Heart left ventricle (tissue), 16 donors: Measurements from ENCODE around the gene ARL13B. TPM values are rescaled to one million over a fixed set of nuclear protein-coding genes. Genes with fewer than 3 reads are reported as not detected.
A peak's percentile ranks its signal among the peaks of the same experiment; 100 is the strongest.

Experiments used
- ATAC-seq, 4 donors: fragments of 200-7000 bp; cut with Tn5 transposase; one replicate each; pipeline ENCODE4 v1.9.1; 2020 to 2022; ENCODE audit warnings: moderate library complexity in 4 of 4, mild to moderate bottlenecking in 3 of 4, moderate number of reproducible peaks in 1 of 4
- DNase-seq, 5 donors: peaks; one replicate each; pipeline ENCODE4 v3.0.0-alpha.2; 2020
- H3K27ac ChIP-seq, 12 donors: fragments of 200-600 bp; sonication (generic) in 4 of 12; one replicate each; pipeline versions ENCODE4 v1.5.0 to v1.8.0; 2016 to 2022; ENCODE audit warnings: mild to moderate bottlenecking in 2 of 12
- H3K27me3 ChIP-seq, 9 donors: fragments of 200-600 bp; sonication (generic) in 2 of 9; one replicate each; pipeline versions ENCODE4 v1.5.1 to v1.8.0; 2016 to 2022; ENCODE audit warnings: mild to moderate bottlenecking in 3 of 9
- H3K36me3 ChIP-seq, 9 donors: fragments of 200-600 bp; sonication (generic) in 2 of 9; one replicate each; pipeline versions ENCODE4 v1.5.0 to v1.8.0; 2018 to 2022; ENCODE audit warnings: mild to moderate bottlenecking in 2 of 9
- H3K4me1 ChIP-seq, 12 donors: fragments of 200-600 bp; sonication (generic) in 4 of 12; one replicate each; pipeline versions ENCODE4 v1.5.0 to v1.8.0; 2016 to 2022; ENCODE audit warnings: mild to moderate bottlenecking in 3 of 12
- H3K4me3 ChIP-seq, 12 donors: fragments of 200-600 bp; sonication (generic) in 4 of 12; one replicate each; pipeline versions ENCODE4 v1.5.0 to v1.8.0; 2017 to 2022; ENCODE audit warnings: mild to moderate bottlenecking in 9 of 12, moderate library complexity in 4 of 12
- H3K9me3 ChIP-seq, 12 donors: fragments of 200-600 bp; sonication (generic) in 4 of 12; one replicate each; pipeline versions ENCODE4 v1.5.0 to v1.8.0; 2016 to 2022; ENCODE audit warnings: mild to moderate bottlenecking in 1 of 12
- POLR2A ChIP-seq, 2 donors: fragments of 450-650 bp; IDR thresholded peaks; one replicate each; pipeline ENCODE4 v1.6.1; 2017; ENCODE audit warnings: antibody characterized with exemption in 2 of 2, mild to moderate bottlenecking in 2 of 2, moderate library complexity in 2 of 2
- WGBS, 4 donors: extraction: QIAGEN DNeasy Blood & Tissue Kit in 2 of 4; methylation state at CpG; one replicate each; pipeline versions ENCODE4 v1.1.5 to v1.1.7; 2013 to 2018; 5-methylcytosine and 5-hydroxymethylcytosine counted together
- intact Hi-C, 10 donors: fragments of 100-400 bp; cut with DNase I; formaldehyde crosslinking; loops; one replicate each; pipeline versions ENCODE4 v1.11.1 to v1.14.2; 2022
- polyA plus RNA-seq, 2 donors: library from polyadenylated mRNA; stranded (reverse); fragments of 200-250 nt; gene quantifications; one replicate each; pipeline ENCODE4 v1.2.3, GENCODE V29; 2013
- total RNA-seq, 9 donors: library from RNA; depleted of rRNA in 2 of 9; stranded (reverse); fragments of >200 nt in 2 of 9; fragmentation: NEBNext Ultra II Directional in 3 of 9; extraction: Animal tissue kit (Norgen Biotek cat#: 25700) in 3 of 9; gene quantifications; one replicate each; pipeline versions ENCODE4 v1.1.0 to v1.2.4, GENCODE V29; 2016 to 2023
- TF ChIP-seq, protein P1 (sequence below), 12 donors: fragments of 200-600 bp; sonication (generic) in 4 of 12; IDR thresholded peaks; one replicate each; pipeline versions ENCODE4 v1.5.0 to v1.8.0; 2018 to 2022; ENCODE audit warnings: antibody characterized with exemption in 12 of 12, mild to moderate bottlenecking in 5 of 12
- donor health status: ischemic (EF 13 %, LVEDD 7.1; RV severe dilation, severe dysfunction).
- donor health status: healthy with polysubstance abuse.
- donor health status: DM: no; HTN: yes; CAD: no.
- donor health status: DM: no; HTN: no; CAD: no.
- donor health status: ischemic (EF 25% LVEDD 6.9; RV normal size, moderate dysfunction).
- donor health status: ischemic (EF 25% LVEDD 5.7; RV mildly dilated, moderate dysfunction).
- donor health status: healthy.
- donor health status: DM: yes; HTN: yes; CAD: no.
- donor health status: ischemic (EF 35%, LVEDD 5.7; RV mildly dilated, moderate dysfunction).
- donor health status: nonischemic (EF 11% LVEDD 7.7; RV severe dilation, severe dysfunction).
- donor health status: DM: yes; HTN: yes; CAD: no.
- donor health status: PGD.
- donor health status: ischemic (EF 29% LVEDD 5.4; RV normal size, mild dysfunction).
- donor health status: nonischemic (EF 23%, LVEDD 6.1; RV moderate dilation, normal function).

ARL13B gene
- total and polyA plus RNA-seq, 11 donors, result 1.7 to 9.0 (median 5.3) TPM

- H3K9me3 ChIP-seq, result no peaks in the 10 kb centered on the region
- H3K36me3 ChIP-seq, result peaks cover 0 to 9% (median 0%) of the 10 kb centered on the region in 9 donors
- no peak for TF ChIP-seq POLR2A (IDR thresholded peaks at IDR 0.05)
- TF ChIP-seq, protein P1, sequence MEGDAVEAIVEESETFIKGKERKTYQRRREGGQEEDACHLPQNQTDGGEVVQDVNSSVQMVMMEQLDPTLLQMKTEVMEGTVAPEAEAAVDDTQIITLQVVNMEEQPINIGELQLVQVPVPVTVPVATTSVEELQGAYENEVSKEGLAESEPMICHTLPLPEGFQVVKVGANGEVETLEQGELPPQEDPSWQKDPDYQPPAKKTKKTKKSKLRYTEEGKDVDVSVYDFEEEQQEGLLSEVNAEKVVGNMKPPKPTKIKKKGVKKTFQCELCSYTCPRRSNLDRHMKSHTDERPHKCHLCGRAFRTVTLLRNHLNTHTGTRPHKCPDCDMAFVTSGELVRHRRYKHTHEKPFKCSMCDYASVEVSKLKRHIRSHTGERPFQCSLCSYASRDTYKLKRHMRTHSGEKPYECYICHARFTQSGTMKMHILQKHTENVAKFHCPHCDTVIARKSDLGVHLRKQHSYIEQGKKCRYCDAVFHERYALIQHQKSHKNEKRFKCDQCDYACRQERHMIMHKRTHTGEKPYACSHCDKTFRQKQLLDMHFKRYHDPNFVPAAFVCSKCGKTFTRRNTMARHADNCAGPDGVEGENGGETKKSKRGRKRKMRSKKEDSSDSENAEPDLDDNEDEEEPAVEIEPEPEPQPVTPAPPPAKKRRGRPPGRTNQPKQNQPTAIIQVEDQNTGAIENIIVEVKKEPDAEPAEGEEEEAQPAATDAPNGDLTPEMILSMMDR (IDR thresholded peaks at IDR 0.05), result no peak
- 91 to 95% (median 93%) methylated on average over 3 of the region's 3 CpGs for WGBS, 4 donors
- peaks cover 0 to 14% (median 1%) of the 10 kb centered on the region in 12 donors for H3K4me1 ChIP-seq
- H3K4me3 ChIP-seq, result no peak overlapping the region
- ATAC-seq, result no peak
- no peaks in the 10 kb centered on the region for H3K27me3 ChIP-seq
- DNase-seq, result no peak
- H3K27ac ChIP-seq, result no peak overlapping the region
- intact Hi-C loops, result loop anchor here in 7 of 10 donors (2.0 to 5.0 kb wide), 2 partner anchors 65 to 67 kb away; no protein-coding TSS in a partner anchor
Measured at GRCh38 chr3:94001827-94002495, 22.0 kb downstream of the ARL13B start.

GRCh38 chr3:94004301-94004910, 24.5 kb downstream of the ARL13B start:
- no peak for DNase-seq
- no peaks in the 10 kb centered on the region for H3K27me3 ChIP-seq
- ATAC-seq, result peak; percentile 36 to 81 (median 74)
- H3K36me3 ChIP-seq, result no peaks in the 10 kb centered on the region
- no peaks in the 10 kb centered on the region for H3K9me3 ChIP-seq
- 2% methylated on average over 4 of the region's 4 CpGs for WGBS, 4 donors
- TF ChIP-seq POLR2A (IDR thresholded peaks at IDR 0.05), result no peak
- TF ChIP-seq, protein P1 (IDR thresholded peaks at IDR 0.05), result peak; percentile 61 to 89 (median 79)
- H3K4me1 ChIP-seq, result peaks cover 0 to 14% (median 1%) of the 10 kb centered on the region in 12 donors
- H3K27ac ChIP-seq, result peak overlapping the region in 2 of 12 donors; percentile 31 to 41
- intact Hi-C loops, result loop anchor here in 8 of 10 donors (2.0 to 5.0 kb wide), 4 partner anchors 58 to 66 kb away; partner anchors contain the start of genes DHFR2 (in 1 of the 8) and NSUN3 (in 1 of the 8)
- H3K4me3 ChIP-seq, result peak overlapping the region in 10 of 12 donors; percentile 25 to 44 (median 36)

GRCh38 chr3:94008253-94008652, 28.3 kb downstream of the ARL13B start:
- Histone ChIP-seq H3K9me3 (no peaks in the 10 kb centered on the region), H3K27ac (no peak overlapping the region), H3K36me3 (no peaks in the 10 kb centered on the region), H3K4me1 (peaks cover 0 to 7% (median 0%) of the 10 kb centered on the region in 12 donors), H3K4me3 (no peak overlapping the region), H3K27me3 (no peaks in the 10 kb centered on the region)
- TF ChIP-seq, protein P1 (IDR thresholded peaks at IDR 0.05), result no peak
- no peak for TF ChIP-seq POLR2A (IDR thresholded peaks at IDR 0.05)
- DNase-seq, result no peak
- intact Hi-C loops, result no loop called here
- no peak for ATAC-seq
- 89 to 92% (median 90%) methylated on average over 2 of the region's 2 CpGs for WGBS, 4 donors

DNA sequence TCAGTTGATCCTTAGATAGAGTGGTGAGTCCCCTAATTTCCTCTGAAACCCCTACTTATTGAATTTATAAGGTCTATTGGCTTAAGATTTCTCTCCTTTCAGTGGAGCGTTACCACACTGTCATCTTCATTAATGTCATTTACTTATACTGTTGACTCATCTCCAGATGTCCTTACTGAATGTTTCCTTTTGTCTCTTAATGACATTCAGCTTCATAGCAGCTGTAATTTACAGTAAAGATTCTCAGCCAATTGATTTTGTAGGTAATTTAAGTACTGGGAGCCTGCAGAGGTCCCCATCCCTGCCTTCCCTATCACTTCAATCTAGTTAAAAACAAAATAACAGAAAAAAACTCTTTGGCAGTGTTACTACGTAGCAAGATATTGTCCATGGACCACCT, 29.7 kb downstream of the ARL13B start:
- Histone ChIP-seq H3K36me3 (no peaks in the 10 kb centered on the region), H3K9me3 (no peaks in the 10 kb centered on the region), H3K27ac (no peak overlapping the region), H3K4me1 (peaks cover 0 to 7% (median 0%) of the 10 kb centered on the region in 12 donors), H3K27me3 (no peaks in the 10 kb centered on the region), H3K4me3 (no peak overlapping the region)
- DNase-seq, result no peak
- no peak for ATAC-seq
- TF ChIP-seq, protein P1 (IDR thresholded peaks at IDR 0.05), result no peak
- no peak for TF ChIP-seq POLR2A (IDR thresholded peaks at IDR 0.05)
- intact Hi-C loops, result no loop called here
- 93 to 99% (median 97%) methylated on average over 2 of the region's 2 CpGs for WGBS, 4 donors
